HCT116 (cell line): Measurements from ENCODE around the gene ATG101. TPM values are rescaled to one million over a fixed set of nuclear protein-coding genes. Genes with fewer than 3 reads are reported as not detected.

ENCODE experiments used
- ATAC-seq: fragments of 200-7000 bp; cut with Tn5 transposase; 2 replicates; pipeline ENCODE4 v1.9.1; 2020; ENCODE audit warnings: mild to moderate bottlenecking, moderate library complexity
- BruUV-seq: library from RNA; stranded (reverse); fragments of 400-500 nt; replicated peaks from 2 replicates; lab custom pipeline; 2021; lab: Mats Ljungman, UMichigan
- CTCF ChIA-PET: fragments of 300-600 bp; sonication (Branson Sonifier 250); formaldehyde crosslinking; loops from one replicate; lab custom pipeline; 2021; ENCODE audit warnings: antibody characterized with exemption; lab: Charles Lee
- POLR2A ChIA-PET: fragments of 300-600, 350-600 bp; sonication (Branson Sonifier 250); formaldehyde crosslinking; loops from one replicate; lab custom pipeline; 2021; ENCODE audit warnings: antibody characterized with exemption; lab: Charles Lee
- RAD21 ChIA-PET, 2 experiments: fragments of 300-600 bp; sonication (Branson Sonifier 250); formaldehyde crosslinking; loops; one replicate each; lab custom pipeline; 2023; ENCODE audit warnings: low total read pairs in 2 of 2; ENCODE audit not compliant: uncharacterized antibody in 2 of 2, unreplicated experiment in 2 of 2, low non-redundant PET in 1 of 2; lab: Charles Lee
- DNase-seq: peaks from one replicate; pipeline ENCODE4 v3.0.0-alpha.2; 2010; ENCODE audit warnings: low read depth, low spot score
- H2AFZ ChIP-seq: fragments of 200-600 bp; shearing (Covaris generic), sonication (generic); 2 replicates; pipeline ENCODE4 v1.6.1; 2017; ENCODE audit warnings: low read depth, mixed run types, mixed read lengths, antibody characterized with exemption, low read length; ENCODE audit not compliant: poor library complexity, severe bottlenecking
- H3K27ac ChIP-seq: 2 replicates; pipeline ENCODE4 v1.5.1; 2012; ENCODE audit warnings: low read depth, low read length
- H3K27me3 ChIP-seq: fragments of 200-600 bp; sonication (generic); 2 replicates; pipeline ENCODE4 v1.6.1; 2016; ENCODE audit warnings: mixed run types, low read length, mixed read lengths; ENCODE audit not compliant: insufficient read depth
- H3K36me3 ChIP-seq, 2 experiments: fragments of 200-500 bp in 1 of 2; fragments of 200-600 bp in 1 of 2; sonication (Bioruptor generic) in 1 of 2; sonication (generic) in 1 of 2; 2 replicates each; pipeline versions ENCODE4 v1.5.1 to v1.6.1; 2014 to 2016; ENCODE audit warnings: low read length in 2 of 2, inconsistent platforms in 1 of 2, mixed read lengths in 1 of 2, mixed run types in 1 of 2; ENCODE audit not compliant: insufficient read depth in 2 of 2, control insufficient read depth in 1 of 2
- H3K4me1 ChIP-seq, 2 experiments: fragments of 200-600 bp in 1 of 2; sonication (generic) in 1 of 2; 2 replicates each; pipeline versions ENCODE4 v1.5.1 to v1.6.1; 2012 to 2017; ENCODE audit warnings: low read length in 2 of 2, inconsistent platforms in 1 of 2, mild to moderate bottlenecking in 1 of 2, mixed read lengths in 1 of 2, mixed run types in 1 of 2, moderate library complexity in 1 of 2; ENCODE audit not compliant: insufficient read depth in 2 of 2, control insufficient read depth in 1 of 2
- H3K4me2 ChIP-seq: fragments of 200-600 bp; sonication (generic); 2 replicates; pipeline ENCODE4 v1.6.1; 2017; ENCODE audit warnings: mixed run types, low read length, mixed read lengths
- H3K4me3 ChIP-seq, 2 experiments: fragments of 200-600 bp in 1 of 2; sonication (generic) in 1 of 2; replicated peaks in 1 of 2; 2 replicates each; pipeline ENCODE4 v1.5.1; 2011 to 2016; ENCODE audit warnings: low read length in 2 of 2, control low read depth in 1 of 2, low read depth in 1 of 2, mild to moderate bottlenecking in 1 of 2, mixed read lengths in 1 of 2, mixed run types in 1 of 2
- H3K79me2 ChIP-seq: fragments of 200-600 bp; sonication (generic); 2 replicates; pipeline ENCODE4 v1.6.1; 2017; ENCODE audit warnings: mild to moderate bottlenecking, mixed run types, low read length, moderate library complexity, mixed read lengths; ENCODE audit not compliant: insufficient read depth
- H3K9ac ChIP-seq: fragments of 200-600 bp; sonication (generic); 2 replicates; pipeline ENCODE4 v1.6.1; 2016; ENCODE audit warnings: low read length, mixed read lengths
- H3K9me2 ChIP-seq: fragments of 200-600 bp; sonication (generic), shearing (Covaris generic); 2 replicates; pipeline ENCODE4 v1.6.1; 2017; ENCODE audit warnings: mixed run types, mild to moderate bottlenecking, moderate library complexity; ENCODE audit not compliant: insufficient read depth
- H3K9me3 ChIP-seq, 2 experiments: fragments of 200-500 bp in 1 of 2; fragments of 200-600 bp in 1 of 2; sonication (Bioruptor generic) in 1 of 2; sonication (generic) in 1 of 2; 2 replicates each; pipeline ENCODE4 v1.6.1; 2014 to 2017; ENCODE audit warnings: low read length in 2 of 2, mixed read lengths in 2 of 2, inconsistent platforms in 1 of 2, low read depth in 1 of 2, mild to moderate bottlenecking in 1 of 2, mixed run types in 1 of 2, moderate library complexity in 1 of 2; ENCODE audit not compliant: control insufficient read depth in 1 of 2, insufficient read depth in 1 of 2
- H4K20me1 ChIP-seq: fragments of 200-600 bp; sonication (generic), shearing (Covaris generic); 2 replicates; pipeline ENCODE4 v1.6.1; 2017; ENCODE audit warnings: mixed run types, mild to moderate bottlenecking, moderate library complexity; ENCODE audit not compliant: insufficient read depth
- ATF3 ChIP-seq: IDR thresholded peaks from 2 replicates; pipeline ENCODE4 v1.6.1; 2012
- ELF1 ChIP-seq: IDR thresholded peaks from 2 replicates; pipeline ENCODE4 v1.6.1; 2012; ENCODE audit warnings: low read depth, borderline replicate concordance
- EZH2 ChIP-seq: fragments of 200-600 bp; sonication (generic); IDR thresholded peaks from 2 replicates; pipeline ENCODE4 v1.6.1; 2017; ENCODE audit warnings: antibody characterized with exemption, mixed run types
- EZH2phosphoT487 ChIP-seq: fragments of 200-600 bp; IDR thresholded peaks from 2 replicates; pipeline ENCODE4 v1.6.1; 2018; ENCODE audit warnings: antibody characterized with exemption, borderline replicate concordance
- FOSL1 ChIP-seq: IDR thresholded peaks from 2 replicates; pipeline ENCODE4 v1.6.1; 2012; ENCODE audit warnings: low read depth
- POLR2AphosphoS5 ChIP-seq: IDR thresholded peaks from 2 replicates; pipeline ENCODE4 v1.6.1; 2011; ENCODE audit warnings: mild to moderate bottlenecking, low read depth, low read length, moderate library complexity
- RAD21 ChIP-seq: IDR thresholded peaks from 2 replicates; pipeline ENCODE4 v1.6.1; 2012; ENCODE audit warnings: low read depth, mild to moderate bottlenecking
- SRF ChIP-seq: IDR thresholded peaks from 2 replicates; pipeline ENCODE4 v1.6.1; 2012; ENCODE audit warnings: low read depth
- ZFX ChIP-seq: fragments of 450-650 bp; IDR thresholded peaks from 2 replicates; pipeline ENCODE4 v1.6.1; 2017
- ZNF274 ChIP-seq: fragments of 200-500 bp; sonication (Bioruptor generic); IDR thresholded peaks from 2 replicates; pipeline ENCODE4 v1.6.1; 2014; ENCODE audit warnings: mild to moderate bottlenecking, low read depth, low read length, inconsistent platforms
- intact Hi-C: fragments of 100-400 bp; cut with micrococcal nuclease; formaldehyde crosslinking; loops from 2 replicates; pipeline ENCODE4 v1.10.0; 2022
- total RNA-seq: library from RNA; stranded (reverse); gene quantifications from one replicate; pipeline ENCODE4 v1.2.1, GENCODE V29; 2021; ENCODE audit not compliant: unreplicated experiment

The ATG101 gene
- total RNA-seq, 1 experiment from 2014 or later = 49.2 TPM

- H3K4me1 ChIP-seq = peaks cover 0 to 20% of the 10 kb centered on the region in 2 experiments; a peak in 2 of 4 replicates
- no peaks in the 10 kb centered on the region for H4K20me1 ChIP-seq
- no peak overlapping the region for H3K27ac ChIP-seq
- DNase-seq (no peak), ATAC-seq (peak; percentile 7; the same call in 1 of the 2 replicates)
- TF ChIP-seq RAD21 = no peak
- TF ChIP-seq ZNF274 = no peak
- TF ChIP-seq ELF1 = no peak
- ChIA-PET RAD21 (interaction anchor here in 1 of 2 experiments (0.6 kb wide), 1 partner anchor 39 kb away, joined by 5 read pairs; no protein-coding TSS in a partner anchor), POLR2A (interaction anchor here (1.4 to 2.2 kb wide), 2 partner anchors 12 to 13 kb away, joined by 7 to 15 read pairs; partner anchors contain the start of gene NR4A1), CTCF (interaction anchor here (5.7 kb wide), 1 partner anchor 38 kb away, joined by 27 read pairs; no protein-coding TSS in a partner anchor)
- no peak overlapping the region for H2AFZ ChIP-seq
- BruUV-seq = TSS peak; percentile 78
- no peaks in the 10 kb centered on the region; a peak in 1 of 4 replicates for H3K36me3 ChIP-seq
- H3K79me2 ChIP-seq = no peaks in the 10 kb centered on the region
- H3K27me3 ChIP-seq = no peaks in the 10 kb centered on the region
- H3K4me2 ChIP-seq = peak overlapping the region; percentile 44; the same call in 1 of the 2 replicates
- intact Hi-C loops = no loop called here
- no peaks in the 10 kb centered on the region for H3K9me2 ChIP-seq
- no peaks in the 10 kb centered on the region for H3K9me3 ChIP-seq
- no peak overlapping the region for H3K4me3 ChIP-seq
- H3K9ac ChIP-seq = 0 out of 2 replicates have a peak overlapping the region, but pooled peaks have one; percentile 20
Observed at GRCh38 chr12:52063082-52063924, 6.5 kb upstream of the ATG101 start.

GRCh38 chr12:52063981-52064649, 5.7 kb upstream of the ATG101 start:
- no peak overlapping the region for H3K4me3 ChIP-seq
- 0 out of 2 replicates have a peak overlapping the region, but pooled peaks have one; percentile 20 for H3K9ac ChIP-seq
- POLR2A ChIA-PET = interaction anchor here (1.4 kb wide), 1 partner anchor 13 kb away, joined by 7 read pairs; the partner anchor contains the start of gene NR4A1
- no peak overlapping the region for H2AFZ ChIP-seq
- BruUV-seq = no TSS peak
- H4K20me1 ChIP-seq = no peaks in the 10 kb centered on the region
- no peak overlapping the region for H3K27ac ChIP-seq
- CTCF ChIA-PET = interaction anchor here (5.7 kb wide), 1 partner anchor 39 kb away, joined by 27 read pairs; no protein-coding TSS in a partner anchor
- peak; percentile 33; the same call in 1 of the 2 replicates for ATAC-seq
- TF ChIP-seq ZNF274 = no peak
- no peak for TF ChIP-seq ATF3
- TF ChIP-seq POLR2AphosphoS5 = no peak
- no peak for TF ChIP-seq SRF
- no peak for TF ChIP-seq EZH2phosphoT487
- no peak for TF ChIP-seq FOSL1
- no peak for TF ChIP-seq ZFX
- no peak for TF ChIP-seq EZH2
- DNase-seq = no peak
- peaks cover 0 to 24% of the 10 kb centered on the region in 2 experiments; a peak in 2 of 4 replicates for H3K4me1 ChIP-seq
- no peaks in the 10 kb centered on the region for H3K36me3 ChIP-seq
- H3K4me2 ChIP-seq = peak overlapping the region; percentile 44
- H3K9me2 ChIP-seq = no peaks in the 10 kb centered on the region
- H3K9me3 ChIP-seq = no peaks in the 10 kb centered on the region
- H3K27me3 ChIP-seq = no peaks in the 10 kb centered on the region
- RAD21 ChIA-PET = no interaction called here
- no peaks in the 10 kb centered on the region for H3K79me2 ChIP-seq
- intact Hi-C loops = no loop called here
